ENCODE measurements around the gene RBM44.
"Not testable (repeated sequence)": the region's sequence is repeated elsewhere in the genome, so short reads cannot be mapped to it uniquely, and the experiment has no call there.

Gene RBM44

GRCh38 chr2:237859082-237859433, 60.5 kb downstream of the RBM44 start:
- DNase-seq: no peak

DNA sequence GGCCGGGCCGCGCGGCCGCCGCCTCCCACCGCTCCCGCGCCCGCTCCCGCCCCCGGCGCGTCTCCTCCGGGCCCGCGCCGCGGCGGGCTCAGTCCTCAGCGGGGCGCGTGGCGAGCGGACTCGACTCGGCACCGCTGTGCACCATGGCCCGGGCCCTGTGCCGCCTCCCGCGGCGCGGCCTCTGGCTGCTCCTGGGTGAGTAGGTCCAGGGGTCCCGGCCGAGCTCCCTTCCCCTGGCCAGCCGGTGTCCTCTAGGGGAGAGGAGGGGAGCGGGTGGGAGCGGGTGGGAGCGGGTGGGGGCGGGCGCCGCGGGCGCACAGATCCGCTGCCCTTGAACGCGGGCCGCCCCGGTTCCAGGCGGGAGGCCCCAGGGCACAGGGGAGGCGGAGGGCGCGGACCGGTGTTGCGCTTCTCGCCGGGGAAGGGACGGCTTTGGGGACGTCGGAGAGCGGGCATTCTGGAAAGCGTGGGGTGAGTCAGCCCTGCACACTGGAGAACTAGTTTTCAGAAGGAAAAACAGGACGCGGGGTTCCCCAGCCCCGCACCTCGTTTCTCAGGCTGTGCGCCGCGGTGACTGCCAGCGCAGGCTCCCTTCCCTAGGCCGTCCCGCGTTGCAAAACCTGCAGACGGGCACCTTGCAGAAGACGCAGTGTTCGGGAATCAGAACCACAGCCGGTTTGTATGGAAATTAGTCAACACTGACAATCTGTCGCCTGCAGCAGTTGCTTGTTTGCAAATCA, 61.1 kb downstream of the RBM44 start, which contains the start of gene RAMP1:
Gene RAMP1 (plus strand): TSS at position 91 of the 740 bp plus-strand sequence. CDS start 53 bp downstream, at position 144.
- DNase-seq: peak; percentile 50

DNA sequence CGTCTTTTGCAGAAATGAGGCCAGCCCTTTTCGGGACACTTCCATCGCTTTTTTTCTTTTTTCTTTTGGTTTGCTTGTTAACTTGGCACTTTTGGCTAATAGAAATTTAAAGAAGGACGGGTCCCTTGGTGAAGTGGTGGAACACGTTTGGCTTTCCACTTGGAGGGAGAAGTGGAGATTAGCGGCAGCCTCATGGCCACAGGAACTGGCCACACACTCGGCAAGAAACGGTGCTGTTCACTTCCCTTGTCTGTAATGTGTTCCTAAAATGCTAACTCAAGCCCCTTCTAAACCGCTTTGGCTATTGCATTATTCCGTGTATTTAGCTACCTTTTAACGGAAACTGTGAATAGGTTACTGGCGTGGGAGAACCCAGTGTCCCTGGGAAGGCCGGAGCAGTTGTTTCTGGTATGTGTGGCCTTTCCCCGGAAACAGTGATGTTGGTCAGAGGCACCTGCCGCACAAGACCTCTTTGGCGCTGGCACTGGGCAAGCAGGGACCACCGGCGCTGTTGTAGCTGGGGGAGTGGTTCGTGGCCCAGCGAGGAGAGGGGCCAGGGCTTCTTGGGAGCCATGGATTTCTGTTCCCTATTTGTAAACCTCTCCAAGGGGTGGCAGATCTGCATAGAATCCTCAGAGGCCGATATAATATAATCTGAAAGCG, 61.8 kb downstream of the RBM44 start:
- no peak for DNase-seq

GRCh38 chr2:237861875-237862527, 63.4 kb downstream of the RBM44 start:
- DNase-seq: no peak

DNA sequence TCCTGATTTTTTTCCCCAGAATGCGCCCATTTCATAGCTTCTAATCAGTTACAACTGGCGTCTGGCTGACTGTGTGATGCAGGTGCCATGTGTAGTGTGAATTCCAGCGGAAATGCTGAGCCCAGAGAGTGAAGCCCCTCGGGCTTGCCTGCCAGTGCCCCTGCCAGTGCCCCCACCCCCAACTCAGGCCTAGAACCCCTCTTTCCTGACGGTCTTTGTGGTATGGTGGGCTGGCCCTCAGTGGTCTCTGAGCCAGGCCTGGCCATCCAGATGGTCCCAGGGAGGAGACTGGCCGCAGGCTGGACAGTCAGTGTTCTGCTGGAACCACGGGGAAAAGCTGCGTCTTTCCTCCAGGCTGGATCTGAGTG, 63.9 kb downstream of the RBM44 start:
- no peak for DNase-seq

DNA sequence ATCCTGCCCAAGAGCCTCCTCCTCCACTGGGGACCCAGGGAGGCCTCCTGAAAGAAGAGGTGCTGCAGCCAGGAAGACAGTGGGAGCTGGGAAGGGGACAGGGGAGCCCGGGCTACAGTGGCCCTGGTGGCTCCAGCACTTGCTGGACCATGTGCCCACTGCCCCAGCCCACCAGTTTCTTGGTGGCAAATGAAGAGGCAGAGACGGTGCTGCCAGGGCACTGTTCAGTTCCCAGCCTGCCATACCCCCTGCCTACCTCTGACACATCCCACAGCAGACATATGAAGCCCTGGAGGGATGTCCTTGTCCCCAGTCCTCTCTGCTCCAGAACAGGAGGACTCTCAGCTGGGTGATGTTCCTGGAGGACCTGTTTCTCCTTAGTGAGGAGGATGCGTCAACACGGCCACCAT, 64.5 kb downstream of the RBM44 start:
- no peak for DNase-seq

DNA sequence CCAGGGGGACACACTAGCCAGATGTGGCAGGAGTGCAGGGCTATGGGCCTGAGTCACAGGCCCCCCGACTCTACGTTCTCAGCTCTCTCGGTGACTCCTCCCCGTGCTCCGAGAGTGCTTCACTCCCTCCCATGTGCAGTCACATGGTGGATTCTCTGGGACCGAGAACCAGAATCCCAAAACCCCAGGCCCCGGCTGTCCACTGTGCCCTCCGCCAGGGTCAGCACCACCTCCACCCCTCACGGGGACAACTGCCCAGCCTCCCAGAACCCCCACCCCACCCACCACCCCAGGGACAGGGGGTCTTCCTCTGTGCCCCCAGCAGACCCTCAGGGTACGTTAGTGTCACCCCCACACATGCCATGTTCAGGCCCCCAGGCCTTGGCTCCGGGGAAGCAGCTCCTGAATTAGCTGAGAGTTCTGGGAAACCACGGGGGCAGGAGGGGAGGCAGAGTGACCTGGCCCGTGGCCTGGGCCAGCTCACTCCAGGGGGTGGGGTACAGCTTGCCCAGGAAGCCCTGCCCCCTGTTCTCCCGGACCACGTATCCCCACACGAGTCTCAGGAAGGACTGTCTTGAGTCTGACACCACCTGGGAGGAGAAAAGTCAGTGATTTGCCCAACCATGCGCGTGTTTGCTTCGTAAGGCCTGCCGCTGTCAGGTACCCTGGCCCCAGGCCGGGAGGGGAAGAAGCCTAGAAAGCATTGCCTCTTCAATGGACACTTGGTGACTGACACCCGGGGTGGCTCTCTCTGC, 65.3 kb downstream of the RBM44 start:
- no peak for DNase-seq

- no peak for DNase-seq
Measured at GRCh38 chr2:237864444-237864931, 65.9 kb downstream of the RBM44 start.

GRCh38 chr2:237864940-237865622, 66.5 kb downstream of the RBM44 start:
- DNase-seq: no peak

GRCh38 chr2:237865623-237866041, 67.1 kb downstream of the RBM44 start:
- DNase-seq: no peak

GRCh38 chr2:237866101-237866621, 67.6 kb downstream of the RBM44 start:
- no peak for DNase-seq

DNA sequence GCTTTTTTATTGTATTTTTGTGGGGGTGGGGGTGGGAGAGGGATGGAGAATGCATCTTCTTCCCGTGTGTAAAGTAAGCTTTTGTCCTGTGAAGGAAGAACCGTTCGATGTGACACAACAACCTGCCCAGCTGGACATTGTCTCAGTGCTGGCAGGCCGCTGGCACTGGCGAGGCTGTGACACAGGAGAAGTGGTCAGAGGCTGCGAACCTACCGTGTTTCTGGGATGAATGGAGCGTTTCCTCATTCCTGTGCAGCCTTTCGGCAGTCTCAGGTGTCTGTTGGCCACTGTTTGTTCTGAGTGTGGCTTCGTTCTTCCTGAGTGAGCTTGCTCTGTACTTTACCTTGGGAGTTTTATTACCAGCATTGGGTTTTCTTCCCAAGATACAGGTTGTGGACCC, 68.9 kb downstream of the RBM44 start:
- DNase-seq: no peak

GRCh38 chr2:237868074-237868473, 69.5 kb downstream of the RBM44 start:
- not testable (repeated sequence) for DNase-seq

DNA sequence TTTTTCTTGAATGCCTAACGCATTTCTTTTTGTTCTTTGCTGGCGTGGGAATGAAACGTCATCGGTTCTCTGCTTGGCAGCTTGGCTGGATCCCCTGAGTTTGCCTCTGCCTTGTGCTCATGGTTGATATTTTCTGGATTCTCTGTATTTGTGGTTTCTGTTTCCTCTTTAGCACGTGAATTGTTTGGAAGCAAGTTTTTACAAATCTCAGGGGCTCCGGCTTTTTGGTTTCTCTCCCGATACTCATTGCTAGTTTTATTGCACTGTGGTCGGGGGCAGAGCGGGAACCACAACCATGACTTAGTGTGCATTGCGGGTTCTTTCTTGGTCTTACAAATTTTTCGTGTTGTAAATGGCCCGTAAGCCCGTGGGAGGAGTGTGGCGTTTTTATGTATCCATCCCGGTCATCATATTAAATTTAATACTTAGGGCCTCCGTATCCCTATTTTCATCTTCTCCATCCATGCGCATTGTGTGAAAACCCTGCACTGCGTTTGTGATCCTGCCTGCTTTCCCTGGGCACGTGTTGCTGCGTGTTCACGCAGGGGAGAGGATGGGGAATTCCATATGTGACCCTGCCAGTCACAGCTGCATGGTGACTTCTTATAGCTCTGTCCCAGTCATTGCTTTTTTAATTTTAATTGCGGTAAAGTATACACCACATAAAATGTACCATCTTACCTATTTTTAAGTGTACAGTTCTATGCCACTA, 70.2 kb downstream of the RBM44 start:
- DNase-seq: no peak

- no peak for DNase-seq
Measured at GRCh38 chr2:237869343-237870102, 70.9 kb downstream of the RBM44 start.

DNA sequence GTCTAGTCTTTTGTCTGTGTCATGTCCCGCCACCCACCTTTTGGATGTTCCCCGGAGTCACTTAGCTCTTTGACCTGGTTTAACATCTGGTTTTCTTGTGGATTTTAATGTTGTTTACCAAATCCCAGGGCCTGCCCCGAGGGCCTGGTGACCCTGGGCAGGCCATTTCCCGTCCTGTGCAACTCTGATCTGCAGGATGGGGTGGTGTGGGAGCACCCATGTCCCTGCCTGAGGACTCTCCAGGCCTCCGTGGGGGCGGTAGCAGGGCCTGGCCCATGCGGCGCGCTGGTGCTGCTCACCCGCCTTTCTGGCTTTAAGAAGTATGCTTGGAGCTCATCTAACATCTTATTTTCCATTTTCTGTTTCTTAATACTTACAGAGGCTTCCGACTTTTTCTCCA, 71.5 kb downstream of the RBM44 start:
- no peak for DNase-seq

GRCh38 chr2:237870754-237871651, 72.4 kb downstream of the RBM44 start:
- no peak for DNase-seq

- DNase-seq: no peak
Measured at GRCh38 chr2:237872178-237872887, 73.8 kb downstream of the RBM44 start.

DNA sequence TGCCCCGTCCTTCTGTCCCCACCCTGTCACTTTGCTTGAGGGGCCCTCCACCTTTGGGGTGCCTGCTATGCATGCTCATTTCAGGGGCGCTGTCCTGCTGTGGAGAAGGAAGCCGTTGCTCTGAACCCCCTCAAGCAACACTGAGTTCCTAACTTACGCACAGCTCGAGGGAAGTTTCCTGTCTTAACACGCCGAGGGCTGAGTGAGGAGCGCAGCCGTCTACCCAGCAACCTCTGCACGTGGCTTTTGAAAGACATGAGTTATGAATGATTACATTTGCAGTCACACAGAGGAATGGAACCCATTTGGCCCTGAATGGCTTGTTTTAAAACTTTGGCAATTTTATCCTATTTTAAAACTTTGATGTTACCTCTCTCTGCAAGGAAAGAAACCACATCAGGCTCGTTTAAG, 74.8 kb downstream of the RBM44 start:
- DNase-seq: no peak

Measured in activated CD4-positive, alpha-beta T cell treated with anti-CD3 and anti-CD28 coated beads, Interleukin-2, amount 50 U/mL, for 16 hours (primary cell).